ENCODE measurements around the gene BRAF.

DNA sequence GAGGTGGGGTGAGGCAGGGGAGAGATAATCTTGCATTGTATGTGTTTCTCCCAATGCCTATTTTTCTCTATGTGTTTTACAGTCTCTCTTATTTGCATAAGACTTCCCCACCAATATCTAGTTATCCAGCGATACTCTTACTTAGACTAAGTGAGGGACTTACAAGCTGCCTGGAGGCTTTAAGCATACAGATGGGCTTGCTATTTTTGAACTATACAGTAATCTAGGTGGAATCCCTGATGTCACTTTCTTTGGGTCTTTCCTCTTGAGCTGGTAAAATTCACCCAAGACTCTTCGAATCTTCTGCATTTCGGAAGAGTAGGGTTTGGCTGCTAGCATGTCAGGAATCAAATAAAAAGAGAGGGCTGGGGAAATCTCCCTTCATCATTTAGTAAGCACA, 151.6 kb downstream of the BRAF start:
- TF ChIP-seq YY1 (IDR thresholded peaks at IDR 0.05; ENCODE audit: insufficient read depth, insufficient read length) = no peak
- no peak for TF ChIP-seq ZNF274 (IDR thresholded peaks at IDR 0.05; ENCODE audit: low read depth, low read length)
